ENCODE data around the gene SFXN4. TPM values are rescaled to one million over a fixed set of nuclear protein-coding genes. Genes with fewer than 3 reads are reported as not detected.

SFXN4 gene
- total and polyA plus RNA-seq, 2 of the 4 experiments (the other 2 are of a cell fraction), result 12.0 to 12.5 TPM

- Histone ChIP-seq H3K4me2 (ENCODE audit: low read depth, low read length) (peak overlapping the region; percentile 53), H2AK5ac (ENCODE audit: low read depth, low read length) (peak overlapping the region; percentile 61), H4K5ac (ENCODE audit: low read depth, low read length) (no peak overlapping the region), H3K4ac (ENCODE audit: low read depth, low read length) (peak overlapping the region; percentile 71), H2BK20ac (ENCODE audit: low read depth, low read length) (peak overlapping the region; percentile 53; the same call in 1 of the 2 replicates), H3K56ac (ENCODE audit: extremely low read depth, insufficient read depth, low read length) (no peak overlapping the region), H4K20me1 (ENCODE audit: insufficient read depth, low read length) (no peaks in the 10 kb centered on the region), H2BK15ac (ENCODE audit: low read depth, low read length) (peak overlapping the region; percentile 45; the same call in 2 of the 3 replicates), H3K23ac (ENCODE audit: low read depth, low read length) (peak overlapping the region; percentile 36; the same call in 1 of the 2 replicates), H3K9ac (ENCODE audit: low read depth, low read length) (peak overlapping the region; percentile 12), H3K18ac (ENCODE audit: low read depth, low read length) (no peak overlapping the region), H3K79me1 (ENCODE audit: low read depth in 1 of 2, low read length in 2 of 2) (peaks cover 0 to 28% of the 10 kb centered on the region in 2 experiments; a peak in 3 of 4 replicates), H3K27ac (ENCODE audit: insufficient read depth, low read length) (peak overlapping the region; percentile 38), H3K36me3 (ENCODE audit: control insufficient read depth, insufficient read depth, low read length) (0 out of 2 replicates have a peak, but pooled peaks cover 1% of the 10 kb centered on the region), H3K4me3 (ENCODE audit: insufficient read depth, low read depth, low read length) (peak overlapping the region; percentile 54; the same call in 1 of the 2 replicates), H3K14ac (replicated peaks; ENCODE audit: low read depth, low read length) (peak overlapping the region; percentile 46), H2BK120ac (ENCODE audit: low read depth, low read length) (peak overlapping the region; percentile 53; the same call in 1 of the 2 replicates), H3K27me3 (ENCODE audit: control insufficient read depth, insufficient read depth, low read length) (no peaks in the 10 kb centered on the region), H2BK5ac (ENCODE audit: low read depth, low read length, poor library complexity, severe bottlenecking) (no peak overlapping the region), H4K91ac (ENCODE audit: insufficient read depth, low read depth, low read length) (peak overlapping the region; percentile 61), H2AK9ac (replicated peaks; ENCODE audit: low read depth, low read length, poor library complexity) (peak overlapping the region; percentile 87), H3K9me3 (ENCODE audit: control insufficient read depth, insufficient read depth, low read length) (no peaks in the 10 kb centered on the region), H3K9me1 (ENCODE audit: insufficient read depth, low read length) (no peaks in the 10 kb centered on the region), H4K8ac (ENCODE audit: low read depth in 2 of 2, low read length in 2 of 2) (peak overlapping the region; percentile 48 to 59; a peak in 2 of 4 replicates), H3K4me1 (ENCODE audit: control insufficient read depth, insufficient read depth, low read length) (peaks cover 12% of the 10 kb centered on the region), H2AFZ (replicated peaks; ENCODE audit: low read length, poor library complexity) (peak overlapping the region; percentile 90)
- ChIA-PET POLR2A (ENCODE audit: unreplicated experiment) (no interaction called here), CTCF (interaction anchor here (0.6 to 2.0 kb wide), 21 partner anchors 14 to 448 kb away, joined by 3 to 7 read pairs (median 4); partner anchors contain the start of gene RGS10)
- intact Hi-C loops (cut with micrococcal nuclease), result loop anchor here (1.0 to 5.0 kb wide), 4 partner anchors 111 to 337 kb away; partner anchors contain the start of gene RGS10
- TF ChIP-seq USF2 (IDR thresholded peaks at IDR 0.05; ENCODE audit: low read depth, low read length) (no peak), POLR2A (IDR thresholded peaks at IDR 0.05; ENCODE audit: low read depth, low read length) (peak; percentile 18; the same call in 1 of the 2 replicates)
- in situ Hi-C loops (cut with MboI; ENCODE audit: low sequenced_read_pairs), result loop anchor here (5.0 kb wide), 1 partner anchor 211 kb away; no protein-coding TSS in a partner anchor
- DNase-seq (no peak), ATAC-seq (ENCODE audit: low read depth) (no peak)
- dilution Hi-C loops (cut with HindIII; ENCODE audit: low sequenced_read_pairs, unreplicated experiment), result no loop called here
- 74% methylated on average over 4 of the region's 17 CpGs; no CpG with 5 or more reads in 1 of the 2 experiments for WGBS, 2 experiments (ENCODE audit: extremely low coverage in 2 of 2, insufficient read length in 1 of 2)
- BruUV-seq (replicated peaks), result no TSS peak
Measured at GRCh38 chr10:119205894-119206602, 40.5 kb upstream of the SFXN4 start.

Data from IMR-90 (cell line).